ENCODE results near the gene TGFA.

TGFA gene

DNA sequence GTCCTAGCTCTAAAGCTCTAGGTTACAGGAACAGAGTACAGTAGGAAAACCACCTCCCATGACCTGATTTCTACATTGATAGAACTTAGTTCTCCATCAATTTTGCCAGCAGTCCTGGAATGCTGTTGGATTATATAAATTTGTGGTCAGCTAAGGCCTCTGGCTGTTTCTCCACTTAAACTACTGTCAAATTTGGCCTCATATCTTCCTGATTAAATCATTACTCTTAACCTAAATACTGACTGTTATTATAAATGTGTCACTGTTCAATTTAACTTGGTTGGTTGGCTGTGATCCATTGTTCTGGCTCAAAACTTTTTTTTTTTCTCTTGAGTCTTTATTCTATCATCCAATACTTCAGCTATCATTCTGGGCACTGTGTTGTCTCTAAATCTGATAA is 71.2 kb downstream of the TGFA start:
- H4K20me1 ChIP-seq, result no peaks in the 10 kb centered on the region
- H3K4me2 ChIP-seq, result no peak overlapping the region
- TF ChIP-seq Cebpa-rat (IDR thresholded peaks at IDR 0.05), result no peak
- peaks cover 4% of the 10 kb centered on the region for H3K4me1 ChIP-seq
- H3K9me3 ChIP-seq, result 0 out of 2 replicates have a peak, but pooled peaks cover 6% of the 10 kb centered on the region
- H3K27me3 ChIP-seq, result no peaks in the 10 kb centered on the region
- H3K4me3 ChIP-seq, result no peak overlapping the region
- H3K36me3 ChIP-seq, result no peaks in the 10 kb centered on the region
- H3K9ac ChIP-seq, result no peak overlapping the region
- no peak overlapping the region for H3K27ac ChIP-seq

DNA sequence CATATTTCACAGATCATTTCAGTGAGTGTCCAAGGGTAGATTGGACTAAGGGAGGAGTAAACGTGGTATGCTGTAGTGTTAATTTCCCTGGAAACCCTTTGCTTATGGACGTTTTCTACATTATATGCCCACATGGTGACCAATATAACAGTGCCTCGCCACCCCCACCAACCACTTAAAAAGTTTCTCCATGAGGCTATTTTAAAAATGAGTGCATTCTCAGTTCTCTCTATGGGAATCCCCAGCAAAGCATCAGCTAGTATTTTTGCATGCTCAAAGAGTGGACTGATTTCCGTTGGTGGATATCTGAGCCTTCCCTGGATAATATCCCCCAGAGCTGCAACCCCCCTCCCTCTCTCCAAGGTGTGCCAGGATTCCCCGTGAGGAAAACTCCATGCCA is 73.2 kb downstream of the TGFA start:
- no peak for TF ChIP-seq Cebpa-rat (IDR thresholded peaks at IDR 0.05)
- no peak overlapping the region for H3K4me3 ChIP-seq
- no peaks in the 10 kb centered on the region for H3K36me3 ChIP-seq
- H4K20me1 ChIP-seq, result no peaks in the 10 kb centered on the region
- peaks cover 24% of the 10 kb centered on the region for H3K4me1 ChIP-seq
- H3K27ac ChIP-seq, result no peak overlapping the region
- no peak overlapping the region for H3K4me2 ChIP-seq
- 0 out of 2 replicates have a peak, but pooled peaks cover 6% of the 10 kb centered on the region for H3K9me3 ChIP-seq
- no peaks in the 10 kb centered on the region for H3K27me3 ChIP-seq
- H3K9ac ChIP-seq, result no peak overlapping the region

DNA sequence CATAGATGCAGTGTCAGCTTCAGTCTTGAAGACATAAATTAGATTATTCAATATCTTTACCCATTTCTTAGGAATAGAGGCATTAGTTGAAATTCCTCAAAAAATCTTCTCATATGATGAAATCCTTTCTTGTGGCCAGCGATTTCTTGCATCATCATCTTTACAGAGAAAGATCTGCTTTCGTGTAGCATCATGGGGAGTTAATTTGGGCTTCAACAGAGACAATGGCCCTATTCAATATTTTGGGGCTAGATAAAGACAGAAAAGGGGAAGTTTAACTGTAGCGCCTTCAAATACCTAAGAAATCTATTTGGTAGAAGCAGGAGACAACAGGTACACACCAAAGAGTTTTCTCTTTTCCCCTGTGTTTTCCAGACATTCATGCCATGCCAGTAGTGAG is 73.8 kb downstream of the TGFA start:
- no peaks in the 10 kb centered on the region for H4K20me1 ChIP-seq
- H3K27me3 ChIP-seq, result no peaks in the 10 kb centered on the region
- H3K4me3 ChIP-seq, result no peak overlapping the region
- no peak overlapping the region for H3K27ac ChIP-seq
- no peaks in the 10 kb centered on the region for H3K36me3 ChIP-seq
- H3K9me3 ChIP-seq, result 0 out of 2 replicates have a peak, but pooled peaks cover 6% of the 10 kb centered on the region
- H3K9ac ChIP-seq, result no peak overlapping the region
- no peak overlapping the region for H3K4me2 ChIP-seq
- TF ChIP-seq Cebpa-rat (IDR thresholded peaks at IDR 0.05), result no peak
- H3K4me1 ChIP-seq, result peaks cover 30% of the 10 kb centered on the region

DNA sequence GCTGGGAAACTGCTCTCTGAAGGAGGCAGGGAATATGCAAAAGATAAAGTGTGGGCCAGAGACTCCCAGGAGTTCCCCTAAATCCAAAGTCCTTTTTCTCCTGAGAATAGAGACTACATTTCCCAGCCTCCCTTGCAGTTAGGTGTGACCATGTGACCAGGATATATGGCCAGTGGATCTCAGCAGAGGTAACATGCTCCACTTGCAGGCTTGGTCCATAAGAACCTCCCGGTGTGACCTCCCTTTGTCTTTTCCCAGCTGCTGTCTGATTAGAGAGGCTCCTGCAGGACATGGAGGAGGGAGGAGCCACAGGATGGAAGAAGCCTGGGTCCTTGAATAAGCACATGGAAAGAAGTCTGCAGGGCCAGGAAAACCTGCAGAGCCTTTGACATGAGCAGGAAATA is 76.2 kb downstream of the TGFA start:
- peaks cover 54% of the 10 kb centered on the region for H3K4me1 ChIP-seq
- no peak overlapping the region for H3K27ac ChIP-seq
- H3K9ac ChIP-seq, result no peak overlapping the region
- H3K36me3 ChIP-seq, result no peaks in the 10 kb centered on the region
- no peak overlapping the region for H3K4me3 ChIP-seq
- H4K20me1 ChIP-seq, result no peaks in the 10 kb centered on the region
- 0 out of 2 replicates have a peak, but pooled peaks cover 6% of the 10 kb centered on the region for H3K9me3 ChIP-seq
- TF ChIP-seq Cebpa-rat (IDR thresholded peaks at IDR 0.05), result no peak
- H3K27me3 ChIP-seq, result no peaks in the 10 kb centered on the region
- peak overlapping the region; percentile 15 for H3K4me2 ChIP-seq

DNA sequence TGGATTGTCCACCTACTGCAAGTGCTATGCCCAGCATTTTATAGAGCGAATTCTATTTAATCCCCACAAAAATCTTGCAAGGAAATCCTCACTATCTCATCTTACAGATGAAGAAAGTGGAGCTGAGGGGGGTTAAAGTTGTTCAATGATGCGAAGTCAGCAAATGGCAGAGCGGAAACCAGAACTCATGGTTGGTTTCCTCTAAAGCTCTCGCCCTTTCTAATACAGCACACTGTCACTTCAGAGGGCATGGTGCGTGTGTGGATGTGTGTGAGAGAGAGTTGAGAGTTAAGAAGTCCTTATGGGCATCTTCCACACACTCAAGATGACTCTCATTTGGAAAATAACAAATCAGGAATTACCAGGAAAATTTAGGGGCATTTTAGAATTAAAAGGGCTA is 78.4 kb downstream of the TGFA start:
- no peak overlapping the region for H3K4me3 ChIP-seq
- no peaks in the 10 kb centered on the region for H3K27me3 ChIP-seq
- H3K36me3 ChIP-seq, result no peaks in the 10 kb centered on the region
- H3K9ac ChIP-seq, result no peak overlapping the region
- no peak for TF ChIP-seq Cebpa-rat (IDR thresholded peaks at IDR 0.05)
- peak overlapping the region; percentile 80 for H3K4me2 ChIP-seq
- peak overlapping the region; percentile 32; the same call in 1 of the 2 replicates for H3K27ac ChIP-seq
- H3K9me3 ChIP-seq, result no peaks in the 10 kb centered on the region
- peaks cover 76% of the 10 kb centered on the region for H3K4me1 ChIP-seq
- no peaks in the 10 kb centered on the region for H4K20me1 ChIP-seq

DNA sequence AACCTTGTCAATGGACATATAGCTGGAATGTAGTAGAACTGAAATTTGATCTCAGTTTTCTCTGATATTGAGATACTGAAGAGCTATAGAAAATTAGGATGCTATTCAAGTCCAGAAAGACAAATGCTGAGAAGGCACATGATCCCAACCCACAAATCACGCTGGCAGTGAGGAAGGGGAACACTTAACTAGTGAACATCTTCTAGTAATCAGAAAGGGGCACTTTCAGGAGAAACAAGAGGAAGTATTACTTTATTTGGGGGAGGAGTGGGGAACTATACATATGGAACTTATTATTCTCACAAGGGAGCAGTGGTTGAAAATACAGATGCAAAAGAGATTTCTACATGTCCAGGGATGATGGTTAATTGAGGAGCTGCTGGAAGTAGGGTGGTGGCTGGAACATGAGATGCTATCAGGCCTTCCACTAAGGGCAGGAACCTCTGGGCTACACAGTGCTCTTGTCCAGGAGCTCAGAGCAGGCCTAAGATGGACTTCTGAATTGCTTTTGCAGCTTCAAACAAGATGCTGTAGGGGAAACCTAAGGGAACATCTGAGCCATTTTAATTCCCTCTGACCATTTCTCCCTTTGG is 79.3 kb downstream of the TGFA start:
- no peak for TF ChIP-seq Cebpa-rat (IDR thresholded peaks at IDR 0.05)
- Histone ChIP-seq H3K4me3 (no peak overlapping the region), H3K27me3 (no peaks in the 10 kb centered on the region), H3K9ac (no peak overlapping the region), H3K4me1 (peaks cover 85% of the 10 kb centered on the region), H4K20me1 (no peaks in the 10 kb centered on the region), H3K9me3 (no peaks in the 10 kb centered on the region), H3K27ac (no peak overlapping the region), H3K36me3 (no peaks in the 10 kb centered on the region), H3K4me2 (peak overlapping the region; percentile 80)

DNA sequence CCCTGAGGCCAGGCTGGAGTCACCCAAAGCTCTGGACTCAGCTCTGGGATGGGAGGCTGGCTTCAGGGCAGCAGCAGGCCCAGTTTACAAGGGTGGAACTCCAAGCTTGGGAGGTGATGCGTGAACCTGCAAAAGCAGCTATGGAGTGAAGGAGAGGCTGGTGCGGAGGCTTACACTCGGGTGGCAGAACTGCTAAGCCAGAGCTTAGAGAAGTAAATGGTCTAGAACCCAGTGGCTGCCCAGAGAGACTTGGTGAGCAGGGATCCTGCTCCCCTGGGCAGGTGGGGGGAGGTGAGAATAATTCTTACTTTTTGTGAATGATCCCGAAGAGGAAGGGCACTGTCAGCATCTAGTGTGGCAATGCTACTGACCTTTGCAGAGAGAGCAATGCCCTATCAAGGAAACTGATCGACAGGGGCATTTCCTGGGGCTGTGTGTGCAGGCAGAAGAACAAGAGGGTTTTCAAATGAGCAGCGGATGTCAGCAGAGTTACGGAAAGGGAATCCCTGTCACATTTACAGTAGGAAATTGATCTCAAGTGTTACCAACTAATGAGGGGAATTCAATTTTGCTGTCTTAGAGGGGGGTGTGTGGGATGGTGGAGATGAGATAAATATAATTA is 80.4 kb downstream of the TGFA start:
- no peaks in the 10 kb centered on the region for H4K20me1 ChIP-seq
- H3K4me1 ChIP-seq, result peaks cover 96% of the 10 kb centered on the region
- H3K36me3 ChIP-seq, result no peaks in the 10 kb centered on the region
- TF ChIP-seq Cebpa-rat (IDR thresholded peaks at IDR 0.05), result no peak
- no peak overlapping the region for H3K4me3 ChIP-seq
- H3K4me2 ChIP-seq, result peak overlapping the region; percentile 80
- H3K9me3 ChIP-seq, result no peaks in the 10 kb centered on the region
- peak overlapping the region; percentile 49; the same call in 1 of the 2 replicates for H3K9ac ChIP-seq
- no peaks in the 10 kb centered on the region for H3K27me3 ChIP-seq
- H3K27ac ChIP-seq, result peak overlapping the region; percentile 60

DNA sequence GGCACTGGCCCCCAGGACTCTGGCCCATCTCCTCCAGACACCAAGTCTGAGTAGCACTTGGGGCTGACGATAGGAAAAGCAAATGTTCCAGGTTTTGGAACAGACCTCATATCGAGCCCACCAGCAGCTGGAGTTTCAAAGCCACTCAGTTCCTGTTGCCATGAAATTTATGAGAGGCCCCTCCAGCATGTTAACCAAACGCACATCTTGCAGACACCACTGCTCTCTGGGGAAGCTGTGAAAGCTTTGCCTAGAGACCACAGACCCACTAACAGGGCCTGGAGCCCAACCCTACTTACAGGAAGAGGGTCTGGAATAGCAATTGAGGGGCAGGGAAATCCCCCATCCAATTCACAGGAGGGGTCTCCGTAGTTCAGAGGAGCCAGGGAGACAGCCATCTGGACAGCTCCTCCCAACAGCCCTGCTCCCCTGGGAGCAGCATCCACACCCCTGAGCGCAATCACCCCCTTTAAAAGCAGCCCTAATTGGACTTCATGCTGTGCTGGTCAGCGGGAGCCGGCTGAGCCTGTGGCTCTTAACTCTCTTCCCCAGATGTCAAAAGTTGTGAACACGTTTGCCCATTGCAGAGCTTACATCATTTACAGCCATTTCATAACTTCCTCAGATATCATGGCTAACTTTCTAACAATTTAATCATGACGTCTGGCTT is 81.3 kb downstream of the TGFA start:
- Histone ChIP-seq H3K27ac (peak overlapping the region; percentile 60), H3K9me3 (no peaks in the 10 kb centered on the region), H3K9ac (peak overlapping the region; percentile 49; the same call in 1 of the 2 replicates), H3K4me1 (peaks cover 96% of the 10 kb centered on the region), H3K4me3 (no peak overlapping the region), H3K36me3 (no peaks in the 10 kb centered on the region), H4K20me1 (no peaks in the 10 kb centered on the region), H3K27me3 (no peaks in the 10 kb centered on the region), H3K4me2 (peak overlapping the region; percentile 80)
- no peak for TF ChIP-seq Cebpa-rat (IDR thresholded peaks at IDR 0.05)

DNA sequence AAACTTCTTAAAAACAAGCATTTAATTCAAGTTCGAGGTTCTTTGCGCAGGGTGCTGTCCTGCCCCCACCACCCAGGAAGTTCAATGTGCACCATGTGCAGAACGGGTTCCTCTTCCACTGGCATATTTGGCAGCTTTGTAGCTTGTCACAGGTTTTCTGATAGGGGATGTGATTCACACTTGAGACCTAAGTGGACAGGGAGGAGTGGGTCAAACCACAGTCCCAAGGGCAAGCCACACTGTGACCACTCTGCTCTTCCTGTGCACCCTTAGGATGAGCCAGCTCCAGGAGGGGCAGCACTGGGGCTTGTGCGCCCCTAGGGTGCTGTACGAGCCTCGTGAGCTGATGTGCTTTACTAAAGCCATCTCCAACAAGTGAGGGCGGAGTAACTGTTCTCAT is 82.5 kb downstream of the TGFA start:
- H4K20me1 ChIP-seq, result no peaks in the 10 kb centered on the region
- no peak overlapping the region for H3K4me3 ChIP-seq
- no peaks in the 10 kb centered on the region for H3K36me3 ChIP-seq
- H3K27ac ChIP-seq, result peak overlapping the region; percentile 43; the same call in 1 of the 2 replicates
- TF ChIP-seq Cebpa-rat (IDR thresholded peaks at IDR 0.05), result no peak
- H3K27me3 ChIP-seq, result no peaks in the 10 kb centered on the region
- peak overlapping the region; percentile 80 for H3K4me2 ChIP-seq
- no peaks in the 10 kb centered on the region for H3K9me3 ChIP-seq
- H3K4me1 ChIP-seq, result peaks cover 84% of the 10 kb centered on the region
- no peak overlapping the region for H3K9ac ChIP-seq

DNA sequence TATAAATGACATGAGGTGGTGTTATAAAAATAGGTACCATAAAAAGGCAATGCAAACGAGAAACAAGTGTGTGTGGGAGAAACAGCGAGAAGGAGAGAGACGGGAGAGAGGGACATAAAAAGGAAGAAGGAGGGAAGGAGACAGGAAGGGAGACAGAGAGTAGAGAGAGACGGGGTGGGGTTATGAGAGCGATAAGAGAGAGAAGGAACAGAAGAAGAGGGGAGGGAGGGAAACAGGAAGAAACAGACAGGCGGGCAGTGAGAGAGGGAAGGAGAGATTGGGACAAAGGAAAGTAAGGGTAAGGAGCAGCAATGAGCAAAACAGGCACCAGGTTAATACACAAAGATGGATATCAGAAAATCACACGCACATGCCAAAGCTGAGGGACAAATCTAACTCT is 83.7 kb downstream of the TGFA start:
- Histone ChIP-seq H4K20me1 (no peaks in the 10 kb centered on the region), H3K4me3 (no peak overlapping the region), H3K27ac (peak overlapping the region; percentile 12; the same call in 1 of the 2 replicates), H3K9ac (no peak overlapping the region; the same call in 1 of the 2 replicates), H3K36me3 (no peaks in the 10 kb centered on the region), H3K27me3 (no peaks in the 10 kb centered on the region), H3K9me3 (no peaks in the 10 kb centered on the region), H3K4me1 (peaks cover 72% of the 10 kb centered on the region), H3K4me2 (peak overlapping the region; percentile 80)
- no peak for TF ChIP-seq Cebpa-rat (IDR thresholded peaks at IDR 0.05)

Data from BLaER1 (cell line).